GM12864 (cell line): ENCODE data around the gene BAG5.

Source experiments
- DNase-seq: peaks from one replicate; pipeline ENCODE4 v3.0.0-alpha.2; 2011; ENCODE audit warnings: low read depth
- H3K4me3 ChIP-seq: 2 replicates; pipeline ENCODE4 v1.5.1; 2011; ENCODE audit warnings: mild to moderate bottlenecking, low read depth, low read length, control low read depth
- CTCF ChIP-seq: IDR thresholded peaks from 2 replicates; pipeline ENCODE4 v1.5.1; 2011; ENCODE audit warnings: low read depth, mild to moderate bottlenecking, moderate library complexity, low read length, control low read depth, inconsistent platforms; ENCODE audit errors: missing control alignments

The BAG5 gene

GRCh38 chr14:103524002-103524935 lies 38.2 kb downstream of the BAG5 start:
- no peak overlapping the region for H3K4me3 ChIP-seq
- no peak for DNase-seq
- TF ChIP-seq CTCF: peak; percentile 9

GRCh38 chr14:103523575-103523954 lies 38.9 kb downstream of the BAG5 start:
- no peak for TF ChIP-seq CTCF
- no peak for DNase-seq
- H3K4me3 ChIP-seq: no peak overlapping the region

DNA sequence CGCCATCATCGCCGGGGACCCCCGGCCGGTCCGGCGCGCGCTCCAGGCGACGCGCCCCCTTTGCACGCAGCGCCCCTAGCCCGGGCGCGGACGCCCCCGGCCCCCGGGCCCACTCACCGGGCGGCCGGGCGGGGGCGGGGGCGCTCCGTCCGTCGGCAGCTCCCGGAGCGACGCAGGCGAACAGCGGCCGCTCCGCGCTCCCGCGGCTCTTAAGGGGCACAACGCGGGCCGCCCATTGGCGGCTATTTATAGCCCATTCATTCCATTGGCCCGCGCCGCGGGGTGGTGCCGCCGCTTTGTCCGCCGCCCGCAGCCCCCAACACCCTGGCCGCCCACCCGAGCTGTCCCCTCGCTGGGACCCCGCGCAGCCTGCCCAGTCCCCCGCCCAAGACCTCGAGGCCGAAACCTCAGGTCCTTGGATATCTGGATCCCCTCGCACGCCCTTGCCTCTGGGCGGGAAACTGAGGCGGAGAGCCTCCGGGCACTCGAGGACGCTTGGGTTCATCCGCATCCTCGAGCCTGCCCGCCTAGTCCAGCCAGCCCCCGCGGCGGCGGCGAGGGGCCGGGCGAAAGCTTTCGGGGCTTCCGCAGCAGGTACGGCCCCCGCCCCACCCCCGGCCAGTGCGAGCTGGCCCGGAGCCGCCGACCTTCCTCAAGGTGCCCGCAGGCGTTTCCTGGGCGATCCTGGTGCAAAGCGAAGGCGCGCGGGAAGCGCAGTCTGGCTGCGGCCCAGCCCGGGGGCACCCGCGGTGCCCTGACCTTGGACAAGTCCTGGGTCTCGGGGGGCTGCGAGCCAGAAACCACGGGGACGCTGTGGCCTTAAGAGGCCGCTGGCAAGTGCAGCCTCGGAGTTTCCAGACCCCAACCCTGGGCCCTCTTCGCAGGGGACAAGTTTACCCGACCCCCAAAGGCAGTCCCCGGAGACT lies 39.5 kb downstream of the BAG5 start, which contains the start of gene CKB:
Gene CKB (minus strand): TSS at position 182 of the 926 bp plus-strand sequence. CDS start 337 bp downstream, outside the sequence.
- no peak for DNase-seq
- H3K4me3 ChIP-seq: peak within 1 kb of the TSS; percentile 52
- TF ChIP-seq CTCF: no peak

GRCh38 chr14:103521951-103522563 lies 40.4 kb downstream of the BAG5 start:
- no peak for TF ChIP-seq CTCF
- DNase-seq: no peak
- peak overlapping the region; percentile 52 for H3K4me3 ChIP-seq

DNA sequence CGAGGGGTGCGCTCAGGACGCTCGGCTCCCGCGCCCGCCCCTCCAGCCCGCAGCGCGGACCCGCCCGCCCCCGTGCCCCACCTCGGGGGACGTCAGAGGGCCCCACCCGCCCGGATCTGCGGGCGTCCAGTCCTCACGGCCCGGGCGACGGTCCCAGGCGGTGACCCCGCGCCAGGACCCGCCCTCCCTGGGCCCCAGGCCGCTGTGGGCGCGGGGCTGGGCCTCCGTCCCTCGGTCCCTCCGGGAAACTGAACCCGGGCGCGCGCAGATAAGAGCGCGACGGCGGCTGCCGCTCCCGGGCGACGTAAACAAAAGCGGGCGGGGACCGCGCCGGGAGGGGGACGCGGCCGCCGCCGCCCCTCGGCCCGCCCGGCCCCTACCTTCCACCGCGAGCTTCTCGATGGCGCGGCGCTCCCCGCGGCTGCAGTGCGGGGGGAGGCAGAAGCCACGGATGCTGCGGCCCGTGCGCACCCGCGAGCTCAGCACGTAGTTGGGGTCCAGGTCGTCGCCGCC lies 41.0 kb downstream of the BAG5 start:
- peak overlapping the region; percentile 52 for H3K4me3 ChIP-seq
- no peak for TF ChIP-seq CTCF
- DNase-seq: no peak

DNA sequence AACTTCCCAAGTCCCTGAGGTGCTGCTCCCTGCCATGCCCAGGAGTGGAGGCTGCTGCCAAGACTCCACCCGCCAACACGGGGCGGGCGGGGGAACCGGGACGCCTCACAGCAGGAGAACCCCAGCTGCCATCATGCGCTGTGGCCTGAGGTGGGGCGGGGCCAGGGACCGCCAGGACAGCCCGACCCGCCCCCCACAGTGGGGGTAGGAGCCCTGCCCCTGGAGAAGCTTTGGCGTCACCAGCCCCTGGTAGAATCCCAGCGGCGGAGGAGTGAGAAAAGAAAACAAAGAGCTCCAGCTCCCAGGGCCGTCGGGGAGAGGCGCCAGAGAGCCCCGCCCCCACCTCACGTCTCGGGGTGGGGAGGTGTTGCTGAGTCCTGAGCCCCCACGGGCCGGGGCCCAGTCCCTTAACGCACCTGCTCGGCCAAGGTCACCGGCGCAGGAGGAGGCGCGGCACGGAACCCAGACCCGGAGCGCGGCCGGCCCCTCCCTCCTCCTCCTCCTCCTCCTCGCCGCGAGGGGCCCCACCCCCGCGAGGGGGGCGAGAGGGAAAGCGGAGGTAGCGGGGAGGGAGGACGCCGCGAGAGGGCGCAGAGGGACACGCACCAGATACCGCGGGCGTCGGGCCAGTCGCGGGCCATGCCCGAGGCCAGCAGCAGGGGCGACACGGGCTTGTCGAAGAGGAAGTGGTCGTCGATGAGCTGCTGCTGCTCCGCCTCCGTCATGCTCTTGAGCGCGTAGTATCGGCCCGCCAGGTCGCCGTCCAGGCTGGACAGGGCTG lies 41.6 kb downstream of the BAG5 start:
- TF ChIP-seq CTCF: peak; percentile 43
- H3K4me3 ChIP-seq: peak overlapping the region; percentile 52
- DNase-seq: no peak
